ENCODE measurements around the gene UNC79.

DNA sequence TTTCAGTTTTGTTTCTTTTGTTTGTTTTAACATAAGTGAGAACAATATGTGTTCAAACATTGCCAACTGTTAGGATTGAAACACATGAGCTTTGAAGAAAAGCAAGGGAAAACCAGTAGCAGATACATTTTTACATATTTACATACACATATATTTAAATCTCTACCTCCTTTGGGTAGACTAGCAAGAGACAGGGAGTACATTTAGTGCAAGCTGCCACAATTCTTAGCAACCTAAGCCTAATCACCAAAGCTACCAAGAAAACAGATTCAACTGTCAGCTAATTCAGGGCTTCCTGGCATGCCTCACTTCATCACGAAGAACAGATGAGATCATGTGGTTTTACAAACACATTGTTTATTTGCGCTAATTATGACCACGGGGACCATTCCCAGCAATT is 214.5 kb downstream of the UNC79 start:
- TF ChIP-seq, protein P1, sequence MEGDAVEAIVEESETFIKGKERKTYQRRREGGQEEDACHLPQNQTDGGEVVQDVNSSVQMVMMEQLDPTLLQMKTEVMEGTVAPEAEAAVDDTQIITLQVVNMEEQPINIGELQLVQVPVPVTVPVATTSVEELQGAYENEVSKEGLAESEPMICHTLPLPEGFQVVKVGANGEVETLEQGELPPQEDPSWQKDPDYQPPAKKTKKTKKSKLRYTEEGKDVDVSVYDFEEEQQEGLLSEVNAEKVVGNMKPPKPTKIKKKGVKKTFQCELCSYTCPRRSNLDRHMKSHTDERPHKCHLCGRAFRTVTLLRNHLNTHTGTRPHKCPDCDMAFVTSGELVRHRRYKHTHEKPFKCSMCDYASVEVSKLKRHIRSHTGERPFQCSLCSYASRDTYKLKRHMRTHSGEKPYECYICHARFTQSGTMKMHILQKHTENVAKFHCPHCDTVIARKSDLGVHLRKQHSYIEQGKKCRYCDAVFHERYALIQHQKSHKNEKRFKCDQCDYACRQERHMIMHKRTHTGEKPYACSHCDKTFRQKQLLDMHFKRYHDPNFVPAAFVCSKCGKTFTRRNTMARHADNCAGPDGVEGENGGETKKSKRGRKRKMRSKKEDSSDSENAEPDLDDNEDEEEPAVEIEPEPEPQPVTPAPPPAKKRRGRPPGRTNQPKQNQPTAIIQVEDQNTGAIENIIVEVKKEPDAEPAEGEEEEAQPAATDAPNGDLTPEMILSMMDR (IDR thresholded peaks at IDR 0.05) = no peak
- no peak for TF ChIP-seq POLR2AphosphoS5 (IDR thresholded peaks at IDR 0.05)

Data from esophagus muscularis mucosa (tissue), 3 donors.